GM18499 (cell line): ENCODE results near the gene PTPRN2.

ENCODE experiments used
- ATAC-seq: cut with Tn5 transposase; IDR thresholded peaks from one replicate; pipeline ENCODE4 v1.9.1; 2021; ENCODE audit warnings: moderate number of reproducible peaks; ENCODE audit not compliant: insufficient read depth, unreplicated experiment

Gene PTPRN2

DNA sequence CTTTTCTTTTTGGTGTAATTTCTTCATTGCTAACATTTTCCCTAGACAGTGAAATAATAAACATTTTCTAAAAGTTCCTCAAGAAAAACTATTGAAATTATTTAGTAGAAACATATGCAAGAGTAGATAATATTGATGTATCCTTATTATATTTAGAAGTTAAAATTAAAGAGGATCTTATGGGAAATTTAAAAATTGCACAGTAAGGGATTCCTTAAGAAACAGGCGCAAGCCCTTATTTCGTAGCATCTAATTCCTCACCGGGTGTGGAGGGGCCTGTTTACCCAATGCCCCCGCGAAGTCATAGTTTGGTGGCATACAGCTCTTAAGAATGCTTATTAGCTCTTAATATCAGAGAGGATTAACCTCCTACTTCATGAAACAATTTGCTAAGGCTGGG lies 783.7 kb downstream of the PTPRN2 start:
- no peak for ATAC-seq

GRCh38 chr7:157801971-157802675 lies 785.5 kb downstream of the PTPRN2 start:
- ATAC-seq = no peak

DNA sequence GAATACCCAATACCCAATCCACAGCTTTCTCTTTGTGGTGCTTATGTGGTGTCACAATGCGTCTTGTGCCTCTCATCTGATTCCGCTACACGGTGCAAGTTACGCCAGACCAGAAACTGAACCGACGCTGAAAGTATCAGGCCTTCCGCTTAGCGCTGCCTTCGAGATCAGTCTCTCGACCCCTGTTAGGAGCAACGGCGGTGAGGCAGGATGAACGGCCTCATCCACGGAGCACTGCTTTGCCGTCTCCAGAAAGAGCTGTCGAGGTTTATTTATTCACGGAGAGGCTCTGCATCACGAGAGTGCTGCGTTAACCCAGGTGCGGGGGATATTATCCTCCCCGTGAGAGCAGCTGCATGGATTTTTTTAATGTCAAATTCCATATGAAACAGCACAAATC lies 786.5 kb downstream of the PTPRN2 start:
- no peak for ATAC-seq

GRCh38 chr7:157800281-157800680 lies 787.3 kb downstream of the PTPRN2 start:
- ATAC-seq = no peak

- no peak for ATAC-seq
Measured at GRCh38 chr7:157799076-157799685, 788.4 kb downstream of the PTPRN2 start.

DNA sequence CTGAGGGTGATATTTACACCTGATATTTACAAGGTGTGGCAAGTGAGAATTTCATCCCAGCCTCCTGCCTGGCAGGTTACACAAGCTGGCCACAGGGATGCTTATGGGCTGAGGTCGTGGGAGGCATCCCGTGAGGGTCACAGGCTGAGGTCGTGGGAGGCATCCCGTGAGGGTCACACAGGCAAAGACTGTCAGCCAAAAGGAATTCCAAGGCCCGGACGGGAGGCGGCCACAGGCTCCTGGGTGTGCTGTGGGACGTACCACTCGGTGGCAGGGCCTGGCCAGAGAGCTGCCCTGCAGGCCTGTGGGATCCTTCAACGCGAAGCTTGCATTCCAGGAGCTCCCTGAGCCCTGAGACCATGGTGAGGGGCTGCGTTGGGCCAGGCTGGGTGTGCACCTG lies 790.3 kb downstream of the PTPRN2 start:
- ATAC-seq = no peak

- no peak for ATAC-seq
Measured at GRCh38 chr7:157796846-157797245, 790.8 kb downstream of the PTPRN2 start.

- ATAC-seq = no peak
Measured at GRCh38 chr7:157795643-157796042, 792.0 kb downstream of the PTPRN2 start.

DNA sequence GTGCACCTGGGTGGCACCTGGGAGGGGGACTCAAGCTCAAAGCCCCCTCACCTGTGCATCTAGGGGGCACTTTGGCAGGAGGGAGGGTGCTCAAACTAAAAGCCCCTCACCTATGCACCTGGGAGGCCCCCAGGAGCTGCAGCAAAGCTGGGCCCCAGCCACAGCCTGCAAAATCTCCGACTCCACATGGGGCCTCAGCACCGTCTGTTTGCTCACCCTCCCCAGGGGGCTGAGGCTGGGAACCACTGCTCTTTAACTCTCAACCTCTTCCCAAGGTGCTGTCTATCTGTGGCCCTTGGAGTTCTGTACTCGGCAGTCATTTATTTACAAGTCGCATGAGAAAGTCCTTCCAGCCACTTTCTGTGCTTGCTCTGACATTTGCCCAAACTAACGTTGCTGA lies 792.4 kb downstream of the PTPRN2 start:
- ATAC-seq = no peak

- ATAC-seq = no peak
Measured at GRCh38 chr7:157794746-157795065, 792.9 kb downstream of the PTPRN2 start.

- no peak for ATAC-seq
Measured at GRCh38 chr7:157793973-157794745, 793.5 kb downstream of the PTPRN2 start.

- ATAC-seq = no peak
Measured at GRCh38 chr7:157793087-157793353, 794.6 kb downstream of the PTPRN2 start.

DNA sequence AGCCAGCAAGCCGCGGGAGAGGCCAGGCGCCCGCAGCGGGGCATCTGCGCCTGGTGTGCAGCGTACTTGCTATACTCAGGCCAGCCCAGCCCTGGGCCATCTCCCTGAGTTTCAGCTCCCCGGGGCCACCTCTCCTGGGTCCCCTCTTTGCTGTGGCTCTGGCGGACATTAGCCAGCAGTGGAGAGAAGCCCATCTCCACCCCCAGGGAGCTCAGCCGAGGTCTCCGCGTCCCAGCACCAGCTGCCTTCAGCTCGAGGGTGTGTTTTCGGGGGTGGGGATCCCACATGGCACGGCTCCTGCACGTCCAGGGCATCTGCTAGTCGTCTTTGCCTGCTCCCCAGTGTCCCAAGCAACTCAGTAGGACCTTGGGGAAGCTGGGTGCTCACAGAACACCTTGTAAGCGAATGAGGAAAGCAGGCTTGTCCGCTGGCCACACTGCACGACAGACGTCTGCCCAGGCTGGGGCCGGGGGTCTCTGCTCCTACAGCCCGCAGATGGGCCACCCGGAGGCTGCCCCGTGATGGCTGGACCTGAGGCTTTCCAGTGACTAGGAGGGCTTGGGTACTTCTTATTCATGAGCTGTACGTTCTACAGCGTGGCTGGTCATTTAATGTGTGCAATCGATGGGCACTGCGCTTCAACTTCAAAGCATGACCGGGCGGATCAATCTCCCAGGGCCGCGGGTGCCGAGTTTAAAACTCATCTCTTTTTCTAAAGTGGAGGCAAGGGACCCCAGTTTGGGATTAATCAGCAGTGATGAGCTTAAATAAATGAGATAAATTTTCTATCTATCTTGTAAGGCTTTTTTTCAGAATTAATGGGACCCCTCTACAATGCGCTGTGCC lies 795.2 kb downstream of the PTPRN2 start:
- ATAC-seq = no peak

DNA sequence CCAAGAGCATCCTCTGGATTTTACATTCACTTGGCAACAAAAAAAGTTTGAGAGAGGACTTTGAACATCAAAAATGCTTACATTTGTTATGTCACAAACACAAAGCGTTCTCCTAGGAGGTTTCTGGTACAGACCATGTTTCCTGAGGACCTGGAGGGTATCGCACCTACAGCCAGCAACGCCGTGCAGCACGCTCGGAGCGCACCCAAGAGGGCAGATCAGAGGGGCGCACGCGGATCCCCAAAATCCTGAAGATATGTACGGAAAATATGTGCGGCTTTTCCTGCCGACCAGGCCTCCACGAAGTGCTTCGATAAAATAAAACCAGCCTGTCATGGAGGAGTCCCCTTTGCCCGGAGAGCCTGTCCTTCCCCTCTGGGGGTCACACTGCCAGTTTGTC lies 796.0 kb downstream of the PTPRN2 start:
- no peak for ATAC-seq

DNA sequence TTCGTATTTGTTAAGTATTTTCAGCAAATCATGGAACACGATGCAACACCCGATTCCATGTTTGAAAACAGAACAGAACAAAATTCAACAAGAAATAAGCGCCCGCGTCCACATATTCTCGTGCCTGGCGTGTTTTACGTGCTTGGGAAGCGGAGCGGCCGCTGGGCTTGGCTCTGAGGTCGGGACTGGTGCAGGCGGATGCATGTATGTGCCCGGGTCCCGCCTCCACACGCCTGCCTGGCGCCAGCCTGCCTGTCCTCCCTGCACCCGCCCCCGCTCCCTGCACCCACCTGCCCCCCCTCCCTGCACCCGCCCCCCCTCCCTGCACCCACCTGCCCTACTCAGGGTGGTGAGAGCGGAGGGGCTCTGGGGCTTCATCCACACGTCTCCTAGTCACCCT lies 796.4 kb downstream of the PTPRN2 start:
- ATAC-seq = no peak

DNA sequence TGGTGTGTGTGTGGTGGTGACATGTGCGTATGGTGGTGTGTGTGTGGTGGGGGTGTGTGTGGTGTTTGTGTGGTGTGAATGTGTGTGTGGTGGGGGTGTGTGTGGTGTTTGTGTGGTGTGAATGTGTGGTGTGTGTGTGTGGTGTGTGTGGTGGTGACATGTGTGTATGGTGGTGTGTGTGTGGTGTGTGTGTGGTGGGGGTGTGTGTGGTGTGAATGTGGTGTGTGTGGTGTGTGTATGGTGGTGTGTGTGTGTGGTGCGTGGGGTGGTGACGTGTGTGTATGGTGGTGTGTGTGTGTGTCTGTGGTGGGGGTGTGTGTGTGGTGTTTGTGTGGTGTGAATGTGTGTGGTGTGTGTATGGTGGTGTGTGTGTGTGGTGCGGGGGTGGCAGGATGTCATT lies 797.7 kb downstream of the PTPRN2 start:
- ATAC-seq = no peak

- no peak for ATAC-seq
Measured at GRCh38 chr7:157789094-157789493, 798.5 kb downstream of the PTPRN2 start.

GRCh38 chr7:157788573-157788972 lies 799.0 kb downstream of the PTPRN2 start:
- no peak for ATAC-seq

GRCh38 chr7:157787275-157787701 lies 800.3 kb downstream of the PTPRN2 start:
- ATAC-seq = no peak

- ATAC-seq = no peak
Measured at GRCh38 chr7:157786375-157787274, 801.0 kb downstream of the PTPRN2 start.
